GM23338 (cell line): ENCODE results near the gene SMCO2. TPM values are rescaled to one million over a fixed set of nuclear protein-coding genes. Genes with fewer than 3 reads are reported as not detected.

Source experiments
- ATAC-seq: fragments of 200-7000 bp; cut with Tn5 transposase; 3 replicates; pipeline ENCODE4 v1.9.1; 2020
- DNase-seq: peaks from one replicate; pipeline ENCODE4 v3.0.0-alpha.2; 2015; ENCODE audit warnings: low spot score
- H2AFZ ChIP-seq: fragments of 200-600 bp; sonication (generic); 2 replicates; pipeline ENCODE4 v1.8.0; 2016; ENCODE audit warnings: antibody characterized with exemption, mild to moderate bottlenecking, moderate library complexity
- H3F3A ChIP-seq: fragments of 200-600 bp; sonication (generic); replicated peaks from 2 replicates; pipeline ENCODE4 v1.8.0; 2017; ENCODE audit warnings: antibody characterized with exemption, mixed run types, low read depth
- H3K27ac ChIP-seq: fragments of 200-600 bp; sonication (generic); 2 replicates; pipeline ENCODE4 v1.6.1; 2016; ENCODE audit warnings: low read depth
- H3K27me3 ChIP-seq: fragments of 200-600 bp; sonication (generic); 2 replicates; pipeline ENCODE4 v1.8.0; 2016; ENCODE audit warnings: mild to moderate bottlenecking, mixed run types, moderate library complexity; ENCODE audit not compliant: insufficient read depth
- H3K36me3 ChIP-seq: fragments of 200-600 bp; sonication (generic); 2 replicates; pipeline ENCODE4 v1.8.0; 2016; ENCODE audit warnings: mild to moderate bottlenecking; ENCODE audit not compliant: insufficient read depth
- H3K4me1 ChIP-seq: fragments of 200-600 bp; sonication (generic); 2 replicates; pipeline ENCODE4 v1.8.0; 2016; ENCODE audit warnings: mild to moderate bottlenecking, moderate library complexity; ENCODE audit not compliant: insufficient read depth
- H3K4me2 ChIP-seq: fragments of 200-600 bp; sonication (generic); 2 replicates; pipeline ENCODE4 v1.7.1; 2017; ENCODE audit warnings: mixed run types
- H3K4me3 ChIP-seq: fragments of 200-600 bp; sonication (generic); 2 replicates; pipeline ENCODE4 v1.6.1; 2016; ENCODE audit warnings: mixed run types
- H3K79me2 ChIP-seq: fragments of 200-600 bp; sonication (generic); replicated peaks from 2 replicates; pipeline ENCODE4 v1.8.0; 2017; ENCODE audit warnings: mild to moderate bottlenecking; ENCODE audit not compliant: insufficient read depth
- H3K9me2 ChIP-seq: fragments of 200-600 bp; sonication (generic); 2 replicates; pipeline ENCODE4 v1.8.0; 2017; ENCODE audit not compliant: insufficient read depth
- H4K20me1 ChIP-seq: fragments of 200-600 bp; sonication (generic); replicated peaks from 2 replicates; pipeline ENCODE4 v1.8.0; 2017; ENCODE audit warnings: mild to moderate bottlenecking; ENCODE audit not compliant: insufficient read depth
- H3K27ac Mint-ChIP-seq: 2 replicates; pipeline ENCODE4 v1.8.0; 2020; ENCODE audit warnings: inconsistent platforms, mild to moderate bottlenecking, moderate library complexity, mixed read lengths
- H3K27me3 Mint-ChIP-seq: 3 replicates; pipeline ENCODE4 v1.8.0; 2022; ENCODE audit warnings: low read depth, mild to moderate bottlenecking, moderate library complexity, mixed read lengths, inconsistent platforms; ENCODE audit not compliant: insufficient read depth, poor library complexity
- H3K36me3 Mint-ChIP-seq: 3 replicates; pipeline ENCODE4 v1.8.0; 2021; ENCODE audit warnings: low read depth, mild to moderate bottlenecking, inconsistent platforms, moderate library complexity, mixed read lengths
- H3K4me1 Mint-ChIP-seq: 3 replicates; pipeline ENCODE4 v1.8.0; 2020; ENCODE audit warnings: mild to moderate bottlenecking, inconsistent platforms, mixed read lengths
- H3K4me3 Mint-ChIP-seq: 3 replicates; pipeline ENCODE4 v1.8.0; 2021; ENCODE audit warnings: moderate library complexity, mild to moderate bottlenecking, inconsistent platforms, mixed read lengths
- H3K9me3 Mint-ChIP-seq: 3 replicates; pipeline ENCODE4 v1.8.0; 2020; ENCODE audit warnings: moderate library complexity, mild to moderate bottlenecking, inconsistent platforms, mixed read lengths
- NANOG ChIP-seq: IDR thresholded peaks from 2 replicates; pipeline ENCODE4 v1.6.1; 2016; ENCODE audit warnings: antibody characterized with exemption, borderline replicate concordance
- STAT1 ChIP-seq: IDR thresholded peaks from one replicate; pipeline ENCODE4 v1.6.1; 2016; ENCODE audit warnings: antibody characterized with exemption; ENCODE audit not compliant: unreplicated experiment
- ZNF114 ChIP-seq: fragments of 250-450 bp; sonication (Bioruptor Pico); IDR thresholded peaks from 2 replicates; pipeline ENCODE4 v1.5.0; 2020; ENCODE audit warnings: mild to moderate bottlenecking, moderate library complexity
- polyA plus RNA-seq: library from polyadenylated mRNA; unstranded; fragments of >200 nt; fragmentation: Nextera tagmentation; extraction: Ambion mirVana; gene quantifications from 2 replicates; pipeline ENCODE4 v1.2.1, GENCODE V29; 2016
- total RNA-seq: library from RNA; depleted of rRNA; stranded (reverse); fragments of >200 nt; shearing (Covaris generic); gene quantifications from 2 replicates; pipeline ENCODE4 v1.2.3, GENCODE V29; 2014
- TF ChIP-seq, protein P1 (sequence below), 2 experiments: fragments of 200-600 bp in 1 of 2; sonication (generic) in 1 of 2; conservative IDR thresholded peaks; 2 replicates each; pipeline versions ENCODE4 v1.5.1 to v1.6.1; 2016 to 2017; ENCODE audit warnings: antibody characterized with exemption in 2 of 2, low read depth in 2 of 2, mild to moderate bottlenecking in 2 of 2, moderate library complexity in 1 of 2
- TF ChIP-seq, protein P2 (sequence below): fragments of 250-450 bp; sonication (Bioruptor Pico); IDR thresholded peaks from 2 replicates; pipeline ENCODE4 v1.5.0; 2020; ENCODE audit warnings: mild to moderate bottlenecking, moderate library complexity

The SMCO2 gene
- total and polyA plus RNA-seq, 2 experiments from 2014 or later: 0.86 TPM; not detected in 1

DNA sequence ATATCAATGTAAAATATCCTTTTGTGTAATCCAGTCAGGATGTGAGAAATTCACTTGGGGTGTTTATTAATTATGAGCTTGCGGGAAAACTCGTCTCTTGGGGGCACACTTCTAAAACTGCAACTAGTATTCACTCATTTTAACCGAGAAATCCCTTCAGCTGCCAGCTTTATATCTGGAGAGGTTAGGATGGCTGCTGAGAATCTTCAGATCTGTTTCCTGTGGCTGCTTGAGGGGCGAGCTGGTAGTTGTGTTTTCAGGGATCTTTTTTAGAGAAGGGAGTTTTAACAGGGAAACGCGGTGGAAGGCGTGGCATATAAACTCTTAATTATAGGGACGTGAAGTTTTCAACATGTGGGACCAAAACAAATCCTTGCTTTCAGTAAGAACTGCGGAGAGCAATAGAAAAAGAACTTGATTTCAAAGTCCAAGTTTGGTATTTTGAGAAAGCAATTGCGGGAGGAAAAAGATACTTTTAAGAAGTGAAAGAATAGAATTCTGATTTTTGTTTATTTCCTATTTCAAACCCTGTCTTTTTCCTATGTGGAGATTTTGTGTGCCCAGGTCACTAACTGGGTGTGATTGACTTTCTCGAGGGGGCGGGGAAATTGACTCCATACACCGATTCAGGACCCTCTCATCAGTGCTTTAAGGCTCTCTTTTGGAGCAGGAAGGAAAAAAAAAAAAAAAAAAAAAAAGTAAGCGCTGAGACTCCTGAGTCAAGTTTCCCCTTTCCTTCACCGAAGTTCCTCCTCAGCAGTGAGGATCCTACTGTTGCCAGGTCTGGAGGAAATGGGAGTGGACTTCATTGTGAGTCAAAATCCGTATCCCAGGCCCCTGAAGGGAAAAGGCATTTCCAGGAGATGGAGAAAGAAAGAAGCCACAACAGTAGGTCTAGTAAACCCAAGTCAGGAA, 78.6 kb downstream of the SMCO2 start:
- H3K27ac Mint-ChIP-seq: no peak overlapping the region
- H3K36me3 Mint-ChIP-seq: no peaks in the 10 kb centered on the region
- H4K20me1 ChIP-seq: peaks cover 4% of the 10 kb centered on the region

More for the DNA sequence above, 78.6 kb downstream of the SMCO2 start:
- TF ChIP-seq, protein P1, sequence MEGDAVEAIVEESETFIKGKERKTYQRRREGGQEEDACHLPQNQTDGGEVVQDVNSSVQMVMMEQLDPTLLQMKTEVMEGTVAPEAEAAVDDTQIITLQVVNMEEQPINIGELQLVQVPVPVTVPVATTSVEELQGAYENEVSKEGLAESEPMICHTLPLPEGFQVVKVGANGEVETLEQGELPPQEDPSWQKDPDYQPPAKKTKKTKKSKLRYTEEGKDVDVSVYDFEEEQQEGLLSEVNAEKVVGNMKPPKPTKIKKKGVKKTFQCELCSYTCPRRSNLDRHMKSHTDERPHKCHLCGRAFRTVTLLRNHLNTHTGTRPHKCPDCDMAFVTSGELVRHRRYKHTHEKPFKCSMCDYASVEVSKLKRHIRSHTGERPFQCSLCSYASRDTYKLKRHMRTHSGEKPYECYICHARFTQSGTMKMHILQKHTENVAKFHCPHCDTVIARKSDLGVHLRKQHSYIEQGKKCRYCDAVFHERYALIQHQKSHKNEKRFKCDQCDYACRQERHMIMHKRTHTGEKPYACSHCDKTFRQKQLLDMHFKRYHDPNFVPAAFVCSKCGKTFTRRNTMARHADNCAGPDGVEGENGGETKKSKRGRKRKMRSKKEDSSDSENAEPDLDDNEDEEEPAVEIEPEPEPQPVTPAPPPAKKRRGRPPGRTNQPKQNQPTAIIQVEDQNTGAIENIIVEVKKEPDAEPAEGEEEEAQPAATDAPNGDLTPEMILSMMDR (conservative IDR thresholded peaks at IDR 0.05; ENCODE audit: low read depth in 2 of 2): no peak
- TF ChIP-seq, protein P2, sequence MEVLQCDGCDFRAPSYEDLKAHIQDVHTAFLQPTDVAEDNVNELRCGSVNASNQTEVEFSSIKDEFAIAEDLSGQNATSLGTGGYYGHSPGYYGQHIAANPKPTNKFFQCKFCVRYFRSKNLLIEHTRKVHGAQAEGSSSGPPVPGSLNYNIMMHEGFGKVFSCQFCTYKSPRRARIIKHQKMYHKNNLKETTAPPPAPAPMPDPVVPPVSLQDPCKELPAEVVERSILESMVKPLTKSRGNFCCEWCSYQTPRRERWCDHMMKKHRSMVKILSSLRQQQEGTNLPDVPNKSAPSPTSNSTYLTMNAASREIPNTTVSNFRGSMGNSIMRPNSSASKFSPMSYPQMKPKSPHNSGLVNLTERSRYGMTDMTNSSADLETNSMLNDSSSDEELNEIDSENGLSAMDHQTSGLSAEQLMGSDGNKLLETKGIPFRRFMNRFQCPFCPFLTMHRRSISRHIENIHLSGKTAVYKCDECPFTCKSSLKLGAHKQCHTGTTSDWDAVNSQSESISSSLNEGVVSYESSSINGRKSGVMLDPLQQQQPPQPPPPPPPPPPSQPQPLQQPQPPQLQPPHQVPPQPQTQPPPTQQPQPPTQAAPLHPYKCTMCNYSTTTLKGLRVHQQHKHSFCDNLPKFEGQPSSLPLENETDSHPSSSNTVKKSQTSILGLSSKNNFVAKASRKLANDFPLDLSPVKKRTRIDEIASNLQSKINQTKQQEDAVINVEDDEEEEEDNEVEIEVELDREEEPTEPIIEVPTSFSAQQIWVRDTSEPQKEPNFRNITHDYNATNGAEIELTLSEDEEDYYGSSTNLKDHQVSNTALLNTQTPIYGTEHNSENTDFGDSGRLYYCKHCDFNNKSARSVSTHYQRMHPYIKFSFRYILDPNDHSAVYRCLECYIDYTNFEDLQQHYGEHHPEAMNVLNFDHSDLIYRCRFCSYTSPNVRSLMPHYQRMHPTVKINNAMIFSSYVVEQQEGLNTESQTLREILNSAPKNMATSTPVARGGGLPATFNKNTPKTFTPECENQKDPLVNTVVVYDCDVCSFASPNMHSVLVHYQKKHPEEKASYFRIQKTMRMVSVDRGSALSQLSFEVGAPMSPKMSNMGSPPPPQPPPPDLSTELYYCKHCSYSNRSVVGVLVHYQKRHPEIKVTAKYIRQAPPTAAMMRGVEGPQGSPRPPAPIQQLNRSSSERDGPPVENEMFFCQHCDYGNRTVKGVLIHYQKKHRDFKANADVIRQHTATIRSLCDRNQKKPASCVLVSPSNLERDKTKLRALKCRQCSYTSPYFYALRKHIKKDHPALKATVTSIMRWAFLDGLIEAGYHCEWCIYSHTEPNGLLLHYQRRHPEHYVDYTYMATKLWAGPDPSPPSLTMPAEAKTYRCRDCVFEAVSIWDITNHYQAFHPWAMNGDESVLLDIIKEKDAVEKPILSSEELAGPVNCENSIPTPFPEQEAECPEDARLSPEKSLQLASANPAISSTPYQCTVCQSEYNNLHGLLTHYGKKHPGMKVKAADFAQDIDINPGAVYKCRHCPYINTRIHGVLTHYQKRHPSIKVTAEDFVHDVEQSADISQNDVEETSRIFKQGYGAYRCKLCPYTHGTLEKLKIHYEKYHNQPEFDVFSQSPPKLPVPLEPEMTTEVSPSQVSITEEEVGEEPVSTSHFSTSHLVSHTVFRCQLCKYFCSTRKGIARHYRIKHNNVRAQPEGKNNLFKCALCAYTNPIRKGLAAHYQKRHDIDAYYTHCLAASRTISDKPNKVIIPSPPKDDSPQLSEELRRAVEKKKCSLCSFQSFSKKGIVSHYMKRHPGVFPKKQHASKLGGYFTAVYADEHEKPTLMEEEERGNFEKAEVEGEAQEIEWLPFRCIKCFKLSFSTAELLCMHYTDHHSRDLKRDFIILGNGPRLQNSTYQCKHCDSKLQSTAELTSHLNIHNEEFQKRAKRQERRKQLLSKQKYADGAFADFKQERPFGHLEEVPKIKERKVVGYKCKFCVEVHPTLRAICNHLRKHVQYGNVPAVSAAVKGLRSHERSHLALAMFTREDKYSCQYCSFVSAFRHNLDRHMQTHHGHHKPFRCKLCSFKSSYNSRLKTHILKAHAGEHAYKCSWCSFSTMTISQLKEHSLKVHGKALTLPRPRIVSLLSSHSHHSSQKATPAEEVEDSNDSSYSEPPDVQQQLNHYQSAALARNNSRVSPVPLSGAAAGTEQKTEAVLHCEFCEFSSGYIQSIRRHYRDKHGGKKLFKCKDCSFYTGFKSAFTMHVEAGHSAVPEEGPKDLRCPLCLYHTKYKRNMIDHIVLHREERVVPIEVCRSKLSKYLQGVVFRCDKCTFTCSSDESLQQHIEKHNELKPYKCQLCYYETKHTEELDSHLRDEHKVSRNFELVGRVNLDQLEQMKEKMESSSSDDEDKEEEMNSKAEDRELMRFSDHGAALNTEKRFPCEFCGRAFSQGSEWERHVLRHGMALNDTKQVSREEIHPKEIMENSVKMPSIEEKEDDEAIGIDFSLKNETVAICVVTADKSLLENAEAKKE (CRISPR knock-in tag): peak; percentile 69
- TF ChIP-seq STAT1 (no peak), ZNF114 (CRISPR knock-in tag) (no peak), NANOG (no peak)
- H3K79me2 ChIP-seq: peaks cover 48% of the 10 kb centered on the region
- H2AFZ ChIP-seq: no peak overlapping the region
- Mint-ChIP-seq H3K9me3 (no peaks in the 10 kb centered on the region), H3K4me1 (peaks cover 45% of the 10 kb centered on the region), H3K27me3 (peaks cover 4% of the 10 kb centered on the region), H3K4me3 (peak overlapping the region; percentile 75)
- H3K9me2 ChIP-seq: no peaks in the 10 kb centered on the region
- H3K4me2 ChIP-seq: peak overlapping the region; percentile 83
- H3K4me1 ChIP-seq: peaks cover 40% of the 10 kb centered on the region
- H3K27ac ChIP-seq: no peak overlapping the region
- peak; percentile 12 for ATAC-seq
- peak overlapping the region; percentile 56 for H3K4me3 ChIP-seq
- H3F3A ChIP-seq: no peaks in the 10 kb centered on the region
- no peaks in the 10 kb centered on the region for H3K36me3 ChIP-seq
- H3K27me3 ChIP-seq: peaks cover 12% of the 10 kb centered on the region
- peak; percentile 85 for DNase-seq
